GM12864 (cell line): Measurements from ENCODE around the gene SERTM2.

Experiments used
- DNase-seq: peaks from one replicate; pipeline ENCODE4 v3.0.0-alpha.2; 2011; ENCODE audit warnings: low read depth
- H3K4me3 ChIP-seq: 2 replicates; pipeline ENCODE4 v1.5.1; 2011; ENCODE audit warnings: mild to moderate bottlenecking, low read depth, low read length, control low read depth
- TF ChIP-seq, protein P1 (sequence below): IDR thresholded peaks from 2 replicates; pipeline ENCODE4 v1.5.1; 2011; ENCODE audit warnings: low read depth, mild to moderate bottlenecking, moderate library complexity, low read length, control low read depth, inconsistent platforms; ENCODE audit errors: missing control alignments

The SERTM2 gene

DNA sequence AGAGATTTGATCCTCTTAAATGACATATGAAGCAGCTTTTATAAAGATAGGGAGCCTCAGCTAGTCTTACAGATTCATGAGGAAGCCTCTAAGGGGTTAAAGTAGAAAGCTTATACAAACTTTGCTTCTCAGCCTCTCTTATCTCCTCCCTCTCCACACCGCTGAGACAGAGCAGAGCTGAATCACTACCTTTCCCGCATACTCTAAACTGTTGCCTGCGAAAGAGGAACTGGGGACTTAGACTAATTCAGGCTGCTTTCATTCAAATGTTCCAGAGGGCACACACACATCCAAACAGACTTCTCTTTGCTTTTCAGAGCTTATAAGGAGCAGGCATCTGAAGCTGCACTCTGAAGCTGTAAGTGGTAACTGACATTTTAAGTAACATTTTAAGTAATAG is at the start of gene SERTM2:
Gene SERTM2, plus strand, starts transcription at position 169 of the 400 bp plus-strand sequence. CDS start 7,213 bp downstream, outside the sequence.
- H3K4me3 ChIP-seq, result no peak within 1 kb of the TSS
- TF ChIP-seq, protein P1, sequence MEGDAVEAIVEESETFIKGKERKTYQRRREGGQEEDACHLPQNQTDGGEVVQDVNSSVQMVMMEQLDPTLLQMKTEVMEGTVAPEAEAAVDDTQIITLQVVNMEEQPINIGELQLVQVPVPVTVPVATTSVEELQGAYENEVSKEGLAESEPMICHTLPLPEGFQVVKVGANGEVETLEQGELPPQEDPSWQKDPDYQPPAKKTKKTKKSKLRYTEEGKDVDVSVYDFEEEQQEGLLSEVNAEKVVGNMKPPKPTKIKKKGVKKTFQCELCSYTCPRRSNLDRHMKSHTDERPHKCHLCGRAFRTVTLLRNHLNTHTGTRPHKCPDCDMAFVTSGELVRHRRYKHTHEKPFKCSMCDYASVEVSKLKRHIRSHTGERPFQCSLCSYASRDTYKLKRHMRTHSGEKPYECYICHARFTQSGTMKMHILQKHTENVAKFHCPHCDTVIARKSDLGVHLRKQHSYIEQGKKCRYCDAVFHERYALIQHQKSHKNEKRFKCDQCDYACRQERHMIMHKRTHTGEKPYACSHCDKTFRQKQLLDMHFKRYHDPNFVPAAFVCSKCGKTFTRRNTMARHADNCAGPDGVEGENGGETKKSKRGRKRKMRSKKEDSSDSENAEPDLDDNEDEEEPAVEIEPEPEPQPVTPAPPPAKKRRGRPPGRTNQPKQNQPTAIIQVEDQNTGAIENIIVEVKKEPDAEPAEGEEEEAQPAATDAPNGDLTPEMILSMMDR, result no peak
- no peak for DNase-seq

DNA sequence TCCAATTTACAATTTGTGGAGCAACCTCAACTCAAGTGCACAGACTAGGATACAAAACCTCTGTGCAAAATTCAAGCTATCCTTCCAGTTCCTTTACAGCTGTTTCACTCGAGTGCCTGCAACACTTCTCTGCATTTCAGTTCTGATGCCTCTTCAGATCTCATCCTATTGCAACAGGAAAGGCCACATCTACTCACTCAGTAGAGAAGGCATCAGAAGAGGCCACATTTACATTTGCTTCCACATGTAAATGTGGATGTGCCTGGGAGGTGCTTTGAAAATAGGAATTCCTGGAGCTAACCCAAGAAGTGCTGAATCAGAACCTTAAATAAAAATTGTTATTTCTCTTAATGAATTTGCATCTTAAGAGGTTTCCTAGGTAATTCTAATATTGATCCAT is 45.8 kb upstream of the SERTM2 start:
- no peak overlapping the region for H3K4me3 ChIP-seq
- no peak for DNase-seq
- TF ChIP-seq, protein P1, result no peak

DNA sequence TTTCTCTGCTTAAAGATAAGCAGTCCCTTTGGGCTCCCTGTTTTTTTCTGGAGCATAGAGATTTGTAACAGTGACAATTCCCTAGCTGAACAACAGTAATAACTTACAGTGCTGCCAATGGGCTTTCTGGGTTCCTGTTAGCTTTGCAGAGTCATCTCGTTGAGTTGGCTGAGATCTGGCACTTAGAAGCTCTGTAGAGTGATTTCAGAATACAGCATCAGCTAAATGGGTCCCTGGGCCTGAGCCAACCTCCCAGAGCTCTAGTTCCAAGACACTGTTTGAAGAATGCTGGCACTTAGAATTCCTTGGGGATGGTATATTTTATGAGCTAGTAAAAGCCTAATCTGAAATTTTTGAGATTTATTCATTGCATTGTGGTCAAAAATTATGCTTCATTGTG is 43.5 kb upstream of the SERTM2 start:
- TF ChIP-seq, protein P1, result no peak
- no peak for DNase-seq

GRCh38 chrX:111470681-111471403 is 40.6 kb upstream of the SERTM2 start:
- TF ChIP-seq, protein P1, result no peak
- no peak for DNase-seq

More for the DNA sequence above, 43.5 kb upstream of the SERTM2 start:
- no peak overlapping the region for H3K4me3 ChIP-seq

DNA sequence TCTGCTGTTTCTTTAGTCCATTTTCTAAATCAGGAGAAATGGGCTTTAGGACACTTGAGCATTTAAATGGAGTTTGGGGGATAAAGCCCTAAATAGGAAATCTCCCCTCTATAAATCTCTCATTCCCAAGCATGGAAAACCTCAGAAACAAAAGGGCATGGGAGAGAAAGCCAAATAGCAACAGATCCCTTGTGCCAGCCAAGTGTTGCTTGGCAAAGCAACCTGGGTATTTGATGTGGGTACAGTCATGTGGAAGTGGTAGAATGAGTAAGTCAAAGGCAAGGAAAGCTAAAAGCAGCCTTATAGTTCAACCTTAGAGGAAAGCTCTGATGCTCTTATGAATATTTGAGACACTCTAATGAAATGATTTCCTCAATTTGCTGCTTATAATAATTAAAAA is 29.5 kb upstream of the SERTM2 start:
- no peak for DNase-seq
- TF ChIP-seq, protein P1, result no peak
- no peak overlapping the region for H3K4me3 ChIP-seq

More at GRCh38 chrX:111470681-111471403, 40.6 kb upstream of the SERTM2 start:
- no peak overlapping the region for H3K4me3 ChIP-seq

DNA sequence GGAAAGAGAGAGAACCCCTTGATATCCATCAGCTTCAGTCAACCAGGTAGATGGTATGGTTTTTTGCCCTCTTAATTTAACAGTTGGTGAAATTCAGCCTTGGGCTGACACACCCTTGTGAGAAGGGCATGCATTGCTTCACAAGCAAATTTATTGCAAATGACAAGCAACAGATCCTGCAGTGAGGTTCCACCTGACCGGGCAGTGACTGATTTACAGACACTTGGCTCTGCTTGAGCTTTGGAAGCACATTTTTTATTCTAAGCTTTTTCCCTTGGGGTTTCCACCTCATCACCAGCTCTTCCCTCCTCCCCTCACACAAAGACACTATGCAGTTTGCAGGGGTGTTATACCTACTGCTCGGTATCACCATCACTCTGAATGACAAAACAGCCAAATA is 28.3 kb upstream of the SERTM2 start:
- no peak overlapping the region for H3K4me3 ChIP-seq
- no peak for DNase-seq
- TF ChIP-seq, protein P1, result no peak

- H3K4me3 ChIP-seq, result no peak overlapping the region
- TF ChIP-seq, protein P1, result no peak
- DNase-seq, result no peak
These were observed 27.6 kb upstream of the SERTM2 start for GRCh38 chrX:111483881-111484280.
